GM19395 (cell line): Measurements from ENCODE around the gene DNAH2.

ENCODE experiments used
- ATAC-seq: cut with Tn5 transposase; IDR thresholded peaks from one replicate; pipeline ENCODE4 v1.9.1; 2021; ENCODE audit warnings: mild to moderate bottlenecking, moderate library complexity; ENCODE audit not compliant: unreplicated experiment

Gene DNAH2

DNA sequence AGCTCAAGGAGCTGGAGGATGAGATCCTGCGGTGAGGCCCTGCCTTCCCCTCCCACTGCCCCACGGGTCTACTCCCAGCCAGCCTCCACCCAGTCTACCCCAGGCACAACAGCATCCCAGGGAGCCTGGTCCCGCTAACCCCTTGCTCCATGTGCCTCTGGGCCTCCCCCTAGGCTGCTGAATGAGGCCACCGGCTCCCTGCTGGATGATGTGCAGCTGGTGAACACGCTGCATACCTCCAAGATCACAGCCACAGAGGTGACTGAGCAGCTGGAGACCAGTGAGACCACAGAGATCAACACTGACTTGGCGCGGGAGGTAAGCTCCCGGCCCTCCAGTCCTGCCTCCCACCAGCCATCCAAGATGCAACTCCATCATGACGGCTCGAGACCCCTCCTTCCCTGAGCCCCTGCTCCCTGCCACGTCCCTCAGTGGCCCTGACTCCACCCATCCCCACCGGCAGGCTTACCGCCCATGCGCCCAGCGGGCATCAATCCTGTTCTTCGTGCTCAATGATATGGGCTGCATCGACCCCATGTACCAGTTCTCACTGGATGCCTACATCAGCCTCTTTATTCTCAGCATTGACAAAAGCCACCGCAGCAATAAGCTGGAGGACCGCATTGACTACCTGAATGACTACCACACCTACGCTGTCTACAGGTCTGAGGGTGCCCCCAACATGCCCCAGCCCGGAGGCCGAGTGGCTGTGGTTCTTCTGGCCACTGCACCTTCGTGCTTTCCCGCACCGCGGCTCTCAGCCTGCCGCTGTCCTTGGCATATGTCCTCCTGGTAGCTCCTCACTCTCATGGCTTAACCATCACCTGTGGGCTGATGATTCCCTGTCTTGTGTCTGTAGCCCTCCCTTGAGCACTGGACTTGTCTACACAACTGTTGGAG is 101.5 kb downstream of the DNAH2 start:
- no peak for ATAC-seq

DNA sequence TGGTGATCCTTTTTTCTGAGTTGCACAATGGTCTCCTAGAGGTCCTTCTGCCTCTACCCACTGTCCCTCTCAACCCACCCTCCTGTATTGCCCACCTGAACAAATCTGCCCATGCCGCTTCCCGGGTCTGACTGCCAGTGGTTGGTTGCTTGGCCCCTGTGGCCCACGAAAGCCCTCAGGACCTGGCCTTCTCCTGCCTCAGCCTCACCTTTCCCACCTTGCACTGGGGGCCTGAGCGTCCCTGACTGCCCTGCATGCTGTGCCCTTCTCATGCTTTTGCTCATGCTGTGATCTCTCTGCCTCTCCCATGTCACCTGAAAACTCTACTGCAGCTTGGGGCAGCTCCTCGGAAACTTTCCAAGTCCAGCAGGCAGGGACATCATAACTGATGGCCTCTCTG is 102.7 kb downstream of the DNAH2 start:
- ATAC-seq = no peak

DNA sequence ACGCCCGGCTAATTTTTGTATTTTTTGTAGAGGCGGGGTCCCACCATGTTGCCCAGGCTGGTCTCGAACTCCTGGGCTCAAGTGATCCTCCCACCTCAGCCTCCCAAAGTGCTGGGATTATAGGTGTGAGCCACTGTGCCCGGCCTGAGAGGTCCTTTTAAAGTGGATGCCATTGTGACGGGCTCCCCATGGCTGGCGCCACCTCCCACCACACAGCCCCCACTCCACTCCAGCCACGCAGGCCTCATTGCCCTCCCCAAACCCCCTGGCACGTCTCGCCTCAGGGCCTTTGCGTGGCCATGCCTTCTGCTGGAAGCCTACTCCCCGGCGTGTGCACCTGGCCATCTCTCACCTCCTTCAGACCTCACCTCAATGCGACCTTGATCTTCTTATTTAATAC is 104.6 kb downstream of the DNAH2 start:
- no peak for ATAC-seq

DNA sequence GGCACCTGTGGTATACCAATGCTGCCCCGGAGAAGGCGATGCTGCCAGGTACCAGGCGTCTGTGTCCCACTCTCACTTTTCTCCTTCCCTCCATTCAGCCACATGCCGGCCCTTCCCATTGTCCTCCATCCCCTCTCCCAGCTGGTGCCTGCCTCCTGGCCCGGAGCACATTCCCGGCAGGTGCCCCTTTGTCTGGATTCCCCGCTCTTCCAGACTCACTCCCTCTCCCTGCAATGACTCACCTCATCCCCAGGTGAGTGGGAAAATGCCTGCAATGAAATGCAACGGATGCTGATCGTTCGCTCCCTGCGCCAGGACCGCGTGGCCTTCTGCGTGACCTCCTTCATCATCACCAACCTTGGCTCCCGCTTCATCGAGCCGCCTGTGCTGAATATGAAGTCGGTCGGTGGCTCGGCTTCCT is 106.0 kb downstream of the DNAH2 start:
- no peak for ATAC-seq

DNA sequence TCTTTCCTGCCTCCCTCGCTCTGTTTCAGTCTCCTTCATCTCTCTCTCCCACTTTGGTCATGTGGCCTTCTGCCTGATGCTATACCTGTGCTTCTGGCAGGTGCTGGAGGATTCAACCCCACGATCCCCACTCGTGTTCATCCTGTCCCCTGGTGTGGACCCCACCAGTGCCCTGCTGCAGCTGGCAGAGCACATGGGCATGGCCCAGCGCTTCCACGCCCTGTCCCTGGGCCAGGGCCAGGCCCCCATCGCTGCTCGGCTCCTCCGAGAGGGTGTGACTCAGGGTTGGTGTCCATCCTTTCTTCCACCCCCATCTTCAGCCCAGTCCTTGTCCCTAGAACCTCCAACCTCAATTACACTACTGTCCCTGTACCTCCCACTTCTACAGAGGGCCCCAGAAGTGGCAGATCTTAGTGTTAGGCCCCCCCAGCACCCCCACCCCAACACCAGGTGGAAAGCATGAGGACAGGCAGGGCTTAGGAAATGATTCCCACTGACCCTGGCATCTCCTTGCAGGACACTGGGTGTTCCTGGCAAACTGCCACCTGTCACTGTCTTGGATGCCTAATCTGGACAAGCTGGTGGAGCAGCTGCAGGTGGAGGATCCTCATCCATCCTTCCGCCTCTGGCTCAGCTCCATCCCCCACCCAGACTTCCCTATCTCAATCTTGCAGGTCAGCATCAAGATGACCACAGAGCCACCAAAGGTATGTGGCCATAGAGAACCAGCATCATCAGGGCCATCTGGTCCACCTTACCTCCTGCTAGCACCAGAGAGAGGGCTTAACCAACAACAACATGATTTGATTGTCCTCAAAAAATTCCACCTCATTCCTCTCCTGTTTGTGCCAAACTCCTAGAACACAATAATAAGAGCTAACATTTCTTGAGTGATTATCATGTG is 106.7 kb downstream of the DNAH2 start:
- ATAC-seq = no peak

DNA sequence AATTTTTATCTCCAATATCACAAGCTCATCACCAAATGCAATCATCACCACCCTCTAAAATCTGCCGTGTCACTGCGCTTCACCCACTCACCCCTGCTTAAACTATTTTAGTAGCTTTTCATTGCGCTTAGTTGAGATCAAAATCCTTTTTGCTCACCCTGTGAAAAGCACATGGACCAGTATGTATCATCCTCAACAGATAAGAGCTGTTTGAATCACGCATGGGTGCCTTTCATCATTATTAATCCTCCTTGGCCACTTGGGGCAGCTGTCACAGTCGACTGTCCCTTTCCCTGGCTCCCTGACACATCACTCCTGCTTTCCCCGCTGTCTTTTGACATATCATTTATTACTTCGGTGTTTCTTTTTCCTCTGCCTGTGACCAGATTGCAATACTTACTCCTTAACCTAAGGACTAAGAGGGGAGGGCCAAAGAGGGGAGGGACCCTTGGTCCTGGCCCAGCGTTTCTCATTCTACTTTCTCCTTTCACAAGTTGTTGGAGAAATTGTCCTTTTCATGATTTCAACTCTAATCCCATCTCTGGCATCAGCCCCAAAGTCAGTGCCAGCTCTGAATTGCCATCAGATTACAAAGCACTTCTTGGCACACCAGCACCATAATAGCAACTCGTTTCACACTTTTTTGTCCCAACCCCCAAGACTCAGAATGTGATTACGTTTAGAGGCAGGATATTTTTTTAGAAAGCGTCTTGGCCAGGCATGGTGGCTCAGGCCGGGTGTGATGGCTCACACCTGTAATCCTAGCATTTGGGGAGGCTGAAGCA is 107.9 kb downstream of the DNAH2 start:
- no peak for ATAC-seq

DNA sequence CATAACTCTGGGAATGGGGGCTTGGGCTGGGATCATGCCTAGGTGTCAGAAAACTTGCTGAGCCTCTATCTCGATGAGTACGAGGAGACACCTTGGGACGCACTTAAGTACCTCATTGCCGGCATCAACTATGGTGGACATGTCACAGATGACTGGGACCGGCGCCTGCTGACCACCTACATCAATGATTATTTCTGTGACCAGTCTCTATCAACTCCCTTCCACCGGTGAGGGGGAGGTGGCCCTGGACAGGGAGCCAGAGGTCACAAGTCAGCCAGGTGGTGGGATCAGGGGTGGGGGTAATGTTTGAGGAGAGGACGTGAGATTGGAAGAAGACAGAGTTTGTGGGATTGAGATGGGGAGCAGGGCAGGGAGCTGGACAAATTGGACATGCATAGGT is 113.1 kb downstream of the DNAH2 start:
- no peak for ATAC-seq

DNA sequence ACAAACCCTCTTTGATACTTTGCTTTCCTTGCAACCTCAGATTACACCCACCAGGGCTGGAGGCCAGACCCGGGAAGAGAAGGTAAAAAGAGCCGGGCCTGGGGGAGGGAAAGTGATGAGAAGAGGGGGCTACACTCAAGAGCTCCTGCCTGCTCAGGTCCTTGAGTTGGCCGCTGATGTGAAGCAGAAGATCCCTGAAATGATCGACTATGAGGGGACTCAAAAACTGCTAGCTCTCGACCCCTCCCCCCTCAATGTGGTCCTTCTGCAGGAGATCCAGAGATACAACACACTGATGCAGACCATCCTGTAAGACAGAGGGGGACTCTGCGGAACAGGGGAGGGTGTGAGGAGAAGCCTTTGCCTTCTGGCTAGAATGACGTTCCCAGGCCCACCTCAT is 113.7 kb downstream of the DNAH2 start:
- no peak for ATAC-seq

DNA sequence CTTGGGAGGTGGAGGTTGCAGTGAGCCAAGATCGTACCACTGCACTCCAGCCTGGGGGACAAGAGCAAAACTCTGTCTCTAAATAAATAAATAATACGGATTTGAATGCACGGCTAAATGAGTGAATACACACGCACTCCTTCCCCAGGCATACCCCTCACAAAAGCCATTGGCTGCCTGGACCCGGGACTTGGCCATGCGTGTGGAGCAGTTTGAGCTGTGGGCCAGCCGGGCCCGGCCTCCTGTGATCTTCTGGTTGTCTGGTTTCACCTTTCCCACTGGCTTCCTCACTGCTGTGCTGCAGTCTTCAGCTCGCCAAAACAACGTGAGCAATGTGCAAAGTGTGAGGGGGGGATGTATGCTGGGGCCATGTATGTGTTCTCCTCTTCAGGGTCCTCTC is 114.9 kb downstream of the DNAH2 start:
- ATAC-seq = no peak

DNA sequence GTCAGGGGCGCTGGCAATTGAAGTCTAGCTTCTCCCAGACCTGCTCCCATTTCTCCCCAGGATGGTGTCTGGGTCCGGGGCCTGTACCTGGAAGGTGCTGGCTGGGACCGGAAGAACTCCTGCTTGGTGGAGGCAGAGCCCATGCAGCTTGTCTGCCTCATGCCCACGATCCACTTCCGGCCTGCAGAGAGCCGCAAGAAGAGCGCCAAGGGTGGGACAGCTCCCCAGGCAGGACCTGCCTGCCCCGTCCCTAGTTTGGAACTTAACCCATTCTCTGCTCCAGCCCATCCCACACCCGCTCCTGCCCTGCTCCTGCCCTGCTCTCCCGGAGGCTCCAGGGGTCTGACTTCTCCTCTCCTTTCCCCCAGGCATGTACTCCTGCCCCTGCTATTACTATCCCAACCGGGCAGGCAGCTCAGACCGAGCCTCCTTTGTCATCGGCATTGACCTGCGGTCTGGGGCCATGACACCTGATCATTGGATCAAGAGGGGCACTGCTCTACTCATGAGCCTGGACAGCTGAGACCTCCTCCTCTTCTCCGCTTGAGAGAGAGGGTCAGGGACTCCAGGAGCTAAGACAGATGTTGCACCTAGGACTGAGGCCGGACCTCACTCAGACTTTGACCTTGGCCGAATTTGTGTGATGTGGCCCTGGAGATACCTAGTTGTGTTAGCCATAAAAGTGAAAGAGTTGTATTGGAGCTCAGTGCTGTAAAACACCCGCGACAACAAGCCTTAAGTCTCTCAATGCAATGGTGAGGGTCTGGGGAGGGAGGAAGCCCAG is 115.7 kb downstream of the DNAH2 start:
- no peak for ATAC-seq

DNA sequence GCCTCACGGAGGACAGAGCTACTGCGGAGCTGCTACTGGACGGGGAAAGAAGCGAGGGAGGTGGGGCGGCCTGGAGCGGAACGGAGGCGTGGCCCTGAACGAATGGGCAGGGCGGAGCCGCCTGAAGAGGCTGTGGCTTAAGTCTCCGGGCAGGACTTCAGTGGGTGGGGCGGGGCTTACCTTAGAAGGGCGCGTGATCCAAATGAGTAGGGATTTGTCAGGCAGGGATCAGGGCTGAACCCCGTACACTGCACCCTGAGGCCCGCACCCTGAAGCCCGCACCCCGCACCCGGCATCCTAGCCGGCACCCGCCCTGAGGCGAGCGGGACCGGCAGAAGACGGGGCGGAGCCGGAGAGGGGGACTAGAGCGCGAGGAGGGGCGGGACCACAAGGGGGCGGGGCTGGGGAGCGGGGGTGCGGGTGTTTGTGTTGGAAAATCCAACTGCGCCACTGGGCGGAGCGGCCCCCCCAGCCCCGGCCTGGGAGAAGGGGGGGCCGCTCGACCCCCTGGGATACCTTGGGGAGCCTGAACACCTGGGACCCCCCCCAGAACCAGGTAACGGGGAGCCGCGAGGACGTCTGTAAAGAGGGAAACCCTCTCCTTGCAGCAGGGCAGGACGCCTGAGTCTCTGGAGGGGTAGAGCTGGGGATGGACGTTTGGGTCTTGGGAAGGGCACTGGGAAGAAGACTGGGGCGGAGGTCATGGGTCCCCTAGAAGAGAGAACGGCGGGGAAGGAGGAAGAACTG is 116.4 kb downstream of the DNAH2 start, which contains the start of gene KDM6B:
KDM6B (plus strand) TSS at position 423 of the 747 bp plus-strand sequence. CDS start 11,338 bp downstream, outside the sequence.
- ATAC-seq = peak; percentile 48

DNA sequence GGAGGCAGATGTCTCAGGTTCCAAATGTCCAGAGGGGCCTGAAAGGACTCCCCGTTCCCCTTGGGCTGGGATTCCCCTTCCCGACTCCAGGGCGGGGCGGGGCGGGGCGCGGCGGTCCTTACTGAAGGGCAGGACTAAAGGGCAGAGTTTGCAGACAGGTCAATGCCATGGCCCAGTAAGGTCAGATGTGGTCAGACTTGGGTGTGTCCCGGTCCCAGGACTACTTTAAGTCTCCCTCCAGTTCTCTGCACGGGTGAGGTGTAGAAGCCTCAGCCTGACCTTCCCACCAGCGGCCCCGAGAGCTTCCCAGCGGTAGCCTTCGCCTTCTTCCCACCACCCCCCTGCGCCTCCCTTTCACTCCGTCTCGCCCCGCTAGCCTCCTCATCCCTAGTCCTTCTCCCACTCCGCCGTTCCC is 117.0 kb downstream of the DNAH2 start:
- ATAC-seq = no peak

DNA sequence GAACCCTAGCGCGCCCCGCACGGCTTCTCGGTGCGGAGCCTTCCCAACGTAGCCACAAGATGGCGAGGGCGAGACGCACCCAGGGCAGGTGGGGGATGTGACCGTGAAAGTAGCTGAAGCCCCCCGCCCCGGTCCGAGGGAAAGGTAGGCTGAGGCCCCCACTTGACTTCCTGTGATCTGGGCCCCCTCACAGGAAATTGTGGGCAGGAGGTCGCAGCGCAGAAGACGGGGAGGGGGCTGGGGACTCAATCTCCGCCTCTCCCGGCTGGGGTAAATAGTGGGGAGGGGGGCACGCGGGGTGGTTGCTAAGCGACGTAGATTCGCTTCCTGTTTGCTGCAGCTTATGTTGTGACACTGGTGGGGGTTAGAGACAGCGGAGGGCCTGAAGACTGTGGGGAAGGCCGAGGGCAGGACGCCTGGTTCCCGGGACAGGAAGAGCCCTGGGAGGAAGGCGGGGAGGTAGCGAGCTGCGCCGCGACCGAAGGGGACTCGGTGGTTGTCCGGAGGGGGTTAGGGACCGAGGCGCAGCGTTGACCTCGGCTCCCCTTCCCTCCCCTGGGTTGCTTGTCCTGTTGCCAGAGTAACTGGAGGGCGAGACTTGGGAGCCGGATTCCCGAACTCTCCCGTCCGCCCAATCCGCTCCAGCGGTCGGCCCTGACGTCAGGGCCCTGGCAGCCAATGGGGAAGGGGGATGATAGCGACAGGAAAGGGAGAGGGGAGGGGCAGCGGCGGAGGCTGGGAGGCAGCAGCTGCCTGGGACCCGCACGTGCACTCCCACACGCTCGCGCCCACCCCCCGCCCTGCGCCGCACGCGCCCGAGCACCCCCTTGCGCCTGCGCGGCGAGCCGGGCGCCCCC is 117.6 kb downstream of the DNAH2 start:
- ATAC-seq = peak; percentile 46

DNA sequence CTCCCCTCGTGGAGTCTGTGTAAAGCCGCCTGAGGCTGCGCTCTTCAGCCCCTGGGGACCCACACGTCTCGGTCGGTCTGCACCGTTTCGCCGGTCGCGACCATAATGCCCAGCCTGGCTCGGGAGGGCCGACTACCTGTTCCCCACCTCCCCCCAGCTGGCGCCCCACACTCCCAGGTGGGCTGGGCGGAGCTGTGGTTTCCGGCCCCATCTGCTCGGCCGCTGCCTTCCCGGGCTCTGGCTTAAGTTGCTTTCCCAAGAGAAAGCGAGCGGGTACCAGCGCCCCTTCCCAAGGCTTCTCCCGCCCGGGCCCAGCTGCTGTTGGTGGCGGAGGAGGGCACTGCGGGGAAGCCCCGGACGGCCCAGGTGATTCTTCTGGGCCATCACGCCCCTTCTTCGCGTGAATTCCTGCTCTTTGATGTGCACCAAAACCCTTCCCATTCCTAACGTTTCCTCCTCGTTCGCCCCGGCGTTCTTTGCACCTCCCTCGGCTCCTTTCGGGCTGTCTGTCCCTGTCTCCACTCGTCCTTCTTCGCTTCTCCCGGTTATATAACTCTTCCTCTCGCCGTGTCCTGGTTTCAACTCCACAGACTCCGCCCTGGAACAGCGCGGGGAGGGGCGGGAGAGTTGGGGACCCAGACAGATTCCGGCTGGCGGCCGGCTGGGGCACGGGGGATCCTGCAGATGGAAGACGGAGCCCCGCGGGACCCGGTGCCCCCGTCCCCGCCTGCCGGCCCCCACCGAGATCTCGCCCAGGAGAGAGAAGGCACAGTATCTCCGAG is 118.5 kb downstream of the DNAH2 start:
- peak; percentile 24 for ATAC-seq

DNA sequence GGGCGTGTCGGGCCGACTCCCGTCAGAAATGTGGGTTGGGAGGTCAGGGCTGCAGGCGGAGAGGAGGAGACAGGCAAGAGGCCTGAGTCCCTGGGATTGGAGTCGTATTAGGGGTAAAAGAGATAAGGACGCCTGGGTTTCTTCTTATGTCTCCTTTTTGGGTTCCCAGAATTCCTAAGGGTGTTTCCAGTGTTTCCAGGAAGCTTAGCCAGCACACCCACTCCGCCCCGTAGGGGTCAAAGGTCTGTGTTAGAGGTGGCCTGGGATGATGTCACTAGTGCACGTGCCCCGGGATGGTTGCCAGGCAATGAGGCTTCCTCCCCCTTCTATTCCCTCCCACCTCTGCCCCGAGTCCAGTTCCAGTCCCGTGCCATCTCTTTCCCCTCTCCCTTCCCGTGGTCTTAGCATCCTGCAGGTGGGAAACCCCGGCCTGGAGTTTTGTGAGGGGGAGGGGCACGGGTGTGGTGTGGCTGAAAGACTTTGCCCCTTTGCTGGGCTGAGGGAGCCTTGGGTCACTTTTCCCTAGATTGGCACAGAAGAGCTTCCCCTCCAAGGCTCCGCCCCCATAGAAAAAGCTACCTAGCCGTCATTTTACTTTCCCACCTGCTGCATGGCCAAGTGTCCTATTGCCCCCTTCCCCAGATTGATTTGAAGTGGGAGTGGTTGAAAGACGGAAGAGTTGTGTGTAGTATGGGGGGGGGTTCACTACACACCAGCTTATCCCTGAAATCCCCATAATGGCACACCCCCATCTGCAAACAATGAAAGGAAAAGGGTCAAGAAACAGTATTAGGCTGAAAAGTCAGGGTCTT is 119.3 kb downstream of the DNAH2 start:
- no peak for ATAC-seq

DNA sequence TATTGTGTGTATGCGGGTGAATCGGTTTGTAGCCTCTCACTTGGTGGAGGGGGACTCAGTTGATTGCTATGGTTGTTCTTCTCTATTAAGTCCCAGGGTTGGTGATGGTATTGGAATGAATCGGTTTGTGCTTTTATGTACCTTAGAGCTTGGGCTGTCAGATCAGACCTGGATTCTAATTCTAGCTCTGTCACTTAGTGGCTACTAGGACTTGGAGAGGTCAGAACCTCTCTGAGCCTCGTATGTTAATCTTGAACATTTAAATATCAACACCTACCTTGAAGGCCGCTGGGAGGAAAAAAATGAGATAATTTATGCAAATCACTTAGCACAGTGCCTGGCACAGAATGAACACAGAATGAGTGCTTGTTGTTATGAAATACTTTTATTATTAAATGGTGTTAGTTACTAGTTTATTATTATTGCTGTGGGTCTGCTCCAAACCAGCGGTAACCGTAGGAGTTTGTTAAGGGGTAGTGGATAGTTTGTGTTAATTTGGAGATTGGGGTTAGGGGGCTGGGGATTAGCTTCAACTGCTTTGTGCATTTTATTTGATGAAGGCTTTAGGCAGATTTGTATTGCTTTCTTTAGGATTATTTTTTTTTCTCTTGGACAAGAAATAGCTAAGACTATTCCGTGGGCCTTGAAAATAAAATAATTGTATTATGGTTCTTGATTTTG is 120.0 kb downstream of the DNAH2 start:
- no peak for ATAC-seq
